AG10803 (cell line): Measurements from ENCODE around the gene RAD51B.
"Not testable (repeated sequence)": the region's sequence is repeated elsewhere in the genome, so short reads cannot be mapped to it uniquely, and the experiment has no call there.

Experiments used
- DNase-seq: peaks from one replicate; pipeline ENCODE4 v3.0.0; 2010; ENCODE audit warnings: low read depth
- H3K4me3 ChIP-seq: 2 replicates; pipeline ENCODE4 v1.5.1; 2011; ENCODE audit warnings: mild to moderate bottlenecking, low read length, control low read depth
- TF ChIP-seq, protein P1 (sequence below): conservative IDR thresholded peaks from 2 replicates; pipeline ENCODE4 v1.5.1; 2011; ENCODE audit warnings: mild to moderate bottlenecking, low read length, control low read depth, inconsistent platforms

Gene RAD51B

DNA sequence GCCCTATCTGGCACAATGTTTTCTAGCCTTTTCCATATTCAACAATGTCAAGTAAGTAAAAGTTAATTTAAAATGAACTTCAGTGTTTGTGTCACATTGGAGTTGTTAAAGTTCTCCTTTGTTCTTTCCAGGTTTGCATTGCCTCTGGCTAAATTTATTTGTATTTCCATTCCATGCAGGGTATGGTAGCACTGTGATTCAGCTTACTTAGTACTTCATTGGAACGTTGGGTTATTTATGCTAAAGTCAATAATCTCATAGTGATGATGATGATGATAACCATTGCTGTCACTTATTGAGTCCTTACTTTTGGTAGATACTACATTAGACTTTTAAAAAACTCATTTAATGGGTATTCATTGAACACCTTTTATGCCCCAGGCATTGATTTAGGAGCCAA lies 286.9 kb downstream of the RAD51B start:
- DNase-seq, result no peak
- TF ChIP-seq, protein P1, sequence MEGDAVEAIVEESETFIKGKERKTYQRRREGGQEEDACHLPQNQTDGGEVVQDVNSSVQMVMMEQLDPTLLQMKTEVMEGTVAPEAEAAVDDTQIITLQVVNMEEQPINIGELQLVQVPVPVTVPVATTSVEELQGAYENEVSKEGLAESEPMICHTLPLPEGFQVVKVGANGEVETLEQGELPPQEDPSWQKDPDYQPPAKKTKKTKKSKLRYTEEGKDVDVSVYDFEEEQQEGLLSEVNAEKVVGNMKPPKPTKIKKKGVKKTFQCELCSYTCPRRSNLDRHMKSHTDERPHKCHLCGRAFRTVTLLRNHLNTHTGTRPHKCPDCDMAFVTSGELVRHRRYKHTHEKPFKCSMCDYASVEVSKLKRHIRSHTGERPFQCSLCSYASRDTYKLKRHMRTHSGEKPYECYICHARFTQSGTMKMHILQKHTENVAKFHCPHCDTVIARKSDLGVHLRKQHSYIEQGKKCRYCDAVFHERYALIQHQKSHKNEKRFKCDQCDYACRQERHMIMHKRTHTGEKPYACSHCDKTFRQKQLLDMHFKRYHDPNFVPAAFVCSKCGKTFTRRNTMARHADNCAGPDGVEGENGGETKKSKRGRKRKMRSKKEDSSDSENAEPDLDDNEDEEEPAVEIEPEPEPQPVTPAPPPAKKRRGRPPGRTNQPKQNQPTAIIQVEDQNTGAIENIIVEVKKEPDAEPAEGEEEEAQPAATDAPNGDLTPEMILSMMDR, result no peak
- H3K4me3 ChIP-seq, result no peak overlapping the region

DNA sequence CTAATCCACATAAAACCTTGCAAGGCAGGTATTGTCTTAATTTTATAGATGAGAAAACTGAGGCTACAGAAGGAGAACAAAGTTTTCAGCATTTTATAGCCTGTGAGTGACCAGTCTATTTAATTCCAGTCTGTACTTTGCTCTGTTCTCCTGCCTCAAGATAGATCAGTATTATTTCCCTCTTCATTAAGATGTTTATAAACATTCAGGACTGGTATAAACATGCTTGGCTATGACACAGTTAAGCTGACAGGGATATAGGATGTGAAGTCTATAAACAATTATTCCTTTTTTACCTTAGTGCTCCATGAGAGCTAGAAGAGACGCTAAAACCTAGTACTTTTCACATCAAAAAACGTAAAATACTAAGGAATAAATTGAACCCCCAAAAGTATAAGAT lies 287.3 kb downstream of the RAD51B start:
- TF ChIP-seq, protein P1, result no peak
- DNase-seq, result no peak
- no peak overlapping the region for H3K4me3 ChIP-seq

DNA sequence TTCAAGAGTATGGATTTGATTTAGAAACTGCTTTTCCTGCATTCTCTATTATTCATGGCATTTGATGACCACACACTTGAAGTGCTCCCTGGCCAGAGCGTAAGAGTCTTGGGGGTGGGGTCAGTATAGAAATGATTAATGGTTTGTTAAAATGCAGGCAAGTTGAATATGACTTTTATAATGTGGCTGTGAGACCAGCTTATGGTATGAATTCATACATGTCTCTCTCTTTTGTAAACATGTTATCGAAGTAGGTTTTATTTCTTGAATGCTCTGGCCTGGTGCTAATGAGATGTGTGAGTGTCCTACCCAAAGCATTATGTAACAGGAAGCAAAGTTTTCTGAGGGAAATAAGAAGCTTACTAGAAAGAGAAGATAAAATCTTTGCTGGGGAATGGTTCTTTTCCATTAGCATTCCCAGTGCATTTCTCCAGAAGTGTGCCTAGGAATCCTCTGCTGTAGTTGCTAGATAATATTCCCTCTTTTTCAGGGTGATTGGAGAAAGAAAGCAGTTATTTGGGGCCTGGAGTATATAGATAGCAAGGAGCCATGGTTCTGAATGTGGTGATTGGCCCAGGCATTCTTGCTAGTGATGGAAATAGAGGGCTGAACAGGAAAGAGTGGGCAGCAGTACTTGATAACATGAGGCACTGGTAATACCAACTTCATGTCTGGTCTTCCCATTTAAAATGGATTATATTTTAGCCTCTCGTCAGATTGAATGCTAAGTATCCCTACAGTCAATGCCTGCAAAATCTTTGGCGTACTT lies 289.7 kb downstream of the RAD51B start:
- TF ChIP-seq, protein P1, result no peak
- peak; percentile 77 for DNase-seq
- H3K4me3 ChIP-seq, result no peak overlapping the region

DNA sequence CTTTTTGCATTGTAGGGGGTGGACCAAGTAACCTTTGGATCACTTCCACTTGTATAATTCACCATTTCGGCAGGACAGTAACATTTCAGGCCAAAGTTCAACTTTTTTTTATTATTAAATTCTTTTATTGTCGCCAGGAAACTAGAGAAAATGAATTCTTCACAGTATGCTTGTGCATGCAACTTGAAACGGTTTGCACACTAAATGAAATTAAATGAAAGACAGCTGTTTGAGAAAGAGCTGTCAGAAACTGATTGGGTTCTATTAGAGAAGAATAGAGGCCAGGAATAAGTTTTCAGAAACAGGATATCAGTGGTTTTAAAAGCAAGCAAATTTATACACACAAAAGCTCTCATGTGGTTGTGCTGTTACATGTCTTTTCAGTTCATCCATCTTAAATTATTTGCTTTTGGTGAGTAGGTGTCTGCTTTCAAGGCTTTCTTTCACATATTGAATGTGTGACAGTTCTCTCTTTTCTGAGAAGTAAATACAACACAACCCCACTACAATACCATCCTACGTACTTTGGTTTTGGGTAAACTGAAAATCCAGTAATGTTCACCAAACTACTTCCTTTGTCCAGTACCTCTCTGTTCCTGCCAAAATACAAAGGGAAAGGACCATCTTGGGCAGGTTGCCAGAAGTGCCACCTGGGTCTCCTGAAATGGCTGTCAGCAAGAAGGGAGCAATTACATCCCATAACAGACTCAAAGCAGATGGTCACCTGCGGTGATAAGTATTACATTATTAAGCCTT lies 291.7 kb downstream of the RAD51B start:
- DNase-seq, result no peak
- TF ChIP-seq, protein P1, result no peak

DNA sequence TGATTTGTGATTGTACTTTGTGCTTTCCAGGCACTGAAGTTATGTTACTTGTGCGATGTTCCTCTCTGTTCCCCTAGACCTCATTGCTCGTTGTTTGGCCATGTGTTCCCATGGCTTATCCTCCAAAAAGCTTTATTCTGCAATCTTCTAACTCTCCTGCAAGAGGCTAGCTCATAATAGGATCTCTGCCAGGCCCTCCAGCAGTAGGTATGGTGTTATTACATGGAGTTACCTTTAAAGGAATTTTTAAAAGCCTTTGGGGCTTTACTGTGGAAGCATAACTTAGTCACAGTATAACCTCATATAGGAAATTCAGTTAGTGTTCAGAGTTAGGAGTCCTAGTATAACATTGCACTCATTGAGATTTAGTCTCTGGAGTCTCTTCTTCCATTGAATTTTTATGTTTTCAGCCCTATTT lies 292.3 kb downstream of the RAD51B start:
- no peak overlapping the region for H3K4me3 ChIP-seq
- TF ChIP-seq, protein P1, result no peak
- no peak for DNase-seq

More for the DNA sequence above, 291.7 kb downstream of the RAD51B start:
- no peak overlapping the region for H3K4me3 ChIP-seq

DNA sequence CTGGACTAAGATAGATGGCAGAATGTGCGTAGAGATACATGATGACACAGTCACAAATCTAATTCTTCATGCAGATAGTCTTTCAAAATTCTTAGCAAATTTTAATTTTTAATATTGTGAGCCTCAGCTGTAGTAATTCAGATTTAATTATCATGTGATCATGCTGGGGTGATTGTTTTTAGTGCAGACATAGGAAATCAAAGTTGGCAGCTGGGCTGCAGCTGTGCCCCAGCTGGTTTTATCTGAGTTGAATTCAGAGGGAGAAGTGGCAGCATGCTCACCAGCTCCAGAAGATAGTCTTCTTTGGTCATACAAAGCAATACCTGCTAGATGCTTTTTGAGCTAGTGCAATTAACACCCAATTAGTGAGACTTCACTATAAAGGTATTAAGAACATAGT lies 292.9 kb downstream of the RAD51B start:
- no peak for DNase-seq
- TF ChIP-seq, protein P1, result no peak
- H3K4me3 ChIP-seq, result no peak overlapping the region

DNA sequence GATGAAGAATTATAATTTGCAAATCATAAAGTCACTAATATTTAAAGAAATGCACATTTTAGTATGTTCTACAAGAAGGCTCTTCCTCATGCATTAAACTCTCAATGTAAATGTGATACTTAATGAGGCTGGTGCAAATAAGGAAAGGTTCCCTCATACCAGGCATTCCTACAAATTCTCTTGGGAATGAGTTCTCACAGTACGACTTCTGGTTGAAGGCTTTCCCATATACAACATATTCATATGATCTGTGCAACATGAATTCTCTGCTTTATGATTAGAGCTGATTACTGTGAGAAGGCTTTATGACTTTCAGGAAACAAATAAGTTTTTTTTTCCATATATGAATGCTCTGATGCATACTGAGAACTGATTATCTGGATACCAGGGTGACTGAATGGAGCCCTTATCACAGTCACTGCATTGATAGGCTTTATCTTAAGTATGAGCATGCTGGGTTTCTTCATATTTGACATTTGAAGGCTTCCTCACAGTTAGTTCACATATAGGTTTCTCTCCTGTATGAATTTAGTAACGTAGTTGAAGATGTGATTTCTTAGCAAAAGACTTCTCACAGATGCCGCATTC lies 293.9 kb downstream of the RAD51B start:
- no peak overlapping the region for H3K4me3 ChIP-seq
- peak; percentile 26 for DNase-seq
- TF ChIP-seq, protein P1, result no peak

DNA sequence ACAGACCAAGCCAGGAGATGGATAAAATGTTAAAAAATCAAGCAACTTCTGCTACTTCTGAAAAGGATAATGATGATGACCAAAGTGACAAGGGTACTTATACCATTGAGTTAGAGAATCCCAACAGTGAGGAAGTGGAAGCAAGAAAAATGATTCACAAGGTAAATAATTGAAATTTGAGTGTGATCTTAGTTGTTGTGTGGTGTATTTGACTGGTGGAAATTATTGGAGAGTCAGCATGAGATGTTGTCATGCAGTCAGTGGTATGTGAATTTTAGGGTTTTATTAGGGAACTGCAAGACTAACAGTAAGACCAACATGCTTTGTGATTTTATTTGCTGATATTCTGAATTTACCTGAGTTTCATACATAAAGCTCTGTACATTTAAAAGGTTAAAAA lies 296.4 kb downstream of the RAD51B start:
- not testable (repeated sequence) for H3K4me3 ChIP-seq, DNase-seq
